ENCODE measurements around the gene GAD1. TPM values are rescaled to one million over a fixed set of nuclear protein-coding genes. Genes with fewer than 3 reads are reported as not detected.

Gene GAD1
- total and polyA plus RNA-seq, 4 donors = 0.08 to 1.4 (median 0.51) TPM

GRCh38 chr2:170840717-170841210 is 24.1 kb downstream of the GAD1 start:
- H3K9ac ChIP-seq (ENCODE audit: insufficient read depth in 1 of 2, low read length in 2 of 2) = no peak overlapping the region
- peaks cover 0 to 1% (median 0%) of the 10 kb centered on the region in 4 donors for H3K36me3 ChIP-seq (ENCODE audit: control insufficient read depth in 4 of 4, insufficient read depth in 4 of 4, low read length in 4 of 4)
- no peak for DNase-seq
- no peaks in the 10 kb centered on the region for H3K9me3 ChIP-seq (ENCODE audit: control insufficient read depth in 4 of 4, insufficient read depth in 3 of 4, low read length in 3 of 4)
- H3K4me1 ChIP-seq (ENCODE audit: control insufficient read depth in 5 of 5, insufficient read depth in 5 of 5, low read length in 5 of 5) = no peaks in the 10 kb centered on the region
- H3K4me3 ChIP-seq = no peak overlapping the region
- no peak for TF ChIP-seq CTCF (IDR thresholded peaks at IDR 0.05; ENCODE audit: control extremely low read depth, extremely low read depth)
- no peaks in the 10 kb centered on the region for H3K27me3 ChIP-seq (ENCODE audit: control insufficient read depth in 3 of 3, insufficient read depth in 3 of 3, low read length in 2 of 3)
- ATAC-seq (ENCODE audit: insufficient read depth, low FRiP score) = no peak
- WGBS, 2 donors = 62 to 74% methylated on average over 4 of the region's 4 CpGs
- H3K27ac ChIP-seq (ENCODE audit: low read depth in 1 of 2, low read length in 1 of 2) = no peak overlapping the region

DNA sequence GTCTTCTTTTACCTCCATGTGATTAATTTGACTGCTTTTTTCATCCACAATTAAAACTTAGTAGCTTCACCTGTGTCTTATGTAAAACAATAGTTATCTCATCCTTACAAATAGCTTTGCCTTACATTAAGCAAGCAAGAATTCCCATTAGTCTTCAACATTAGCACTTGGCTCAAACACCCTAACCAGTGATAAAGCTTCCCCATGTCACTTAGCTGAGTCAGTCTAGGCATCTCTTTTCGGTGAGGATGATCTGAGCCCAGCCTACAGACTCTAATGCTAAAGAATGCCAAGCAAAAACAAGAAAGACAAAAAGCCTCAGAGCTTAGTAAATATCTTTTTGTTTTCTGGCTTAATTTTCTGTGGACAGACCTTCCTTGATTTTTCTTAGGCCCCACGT is 26.1 kb downstream of the GAD1 start:
- H3K9ac ChIP-seq (ENCODE audit: insufficient read depth in 1 of 2, low read length in 2 of 2) = no peak overlapping the region

DNA sequence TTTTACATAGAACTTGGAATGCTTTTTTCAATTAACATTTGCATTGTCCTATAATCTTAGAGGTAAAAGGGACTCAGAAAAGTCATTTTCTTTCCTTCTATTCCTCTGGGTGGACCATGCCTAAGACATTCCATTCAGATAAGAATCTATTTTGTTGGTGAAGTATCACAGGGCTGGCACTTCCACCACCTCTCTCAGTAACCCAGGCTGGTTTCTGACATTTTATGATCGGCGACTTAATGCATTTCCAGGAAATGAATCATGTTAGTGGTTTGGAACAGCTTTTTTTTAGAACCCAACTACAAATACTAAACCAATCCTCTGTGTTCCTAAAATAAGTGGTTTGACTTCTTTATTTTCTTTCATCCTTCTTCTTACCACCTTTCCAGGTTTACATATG is 27.0 kb downstream of the GAD1 start:
- no peak overlapping the region for H3K27ac ChIP-seq (ENCODE audit: low read depth in 1 of 2, low read length in 1 of 2)
- H3K9ac ChIP-seq (ENCODE audit: insufficient read depth in 1 of 2, low read length in 2 of 2) = no peak overlapping the region
- no peaks in the 10 kb centered on the region for H3K36me3 ChIP-seq (ENCODE audit: control insufficient read depth in 4 of 4, insufficient read depth in 4 of 4, low read length in 4 of 4)
- WGBS, 2 donors = 24 to 42% methylated on average over 2 of the region's 2 CpGs
- DNase-seq (no peak), ATAC-seq (ENCODE audit: insufficient read depth, low FRiP score) (no peak)
- H3K9me3 ChIP-seq (ENCODE audit: control insufficient read depth in 4 of 4, insufficient read depth in 3 of 4, low read length in 3 of 4) = no peaks in the 10 kb centered on the region
- TF ChIP-seq CTCF (IDR thresholded peaks at IDR 0.05; ENCODE audit: control extremely low read depth, extremely low read depth) = no peak
- H3K4me3 ChIP-seq = no peak overlapping the region
- no peaks in the 10 kb centered on the region for H3K4me1 ChIP-seq (ENCODE audit: control insufficient read depth in 5 of 5, insufficient read depth in 5 of 5, low read length in 5 of 5)
- H3K27me3 ChIP-seq (ENCODE audit: control insufficient read depth in 3 of 3, insufficient read depth in 3 of 3, low read length in 2 of 3) = no peaks in the 10 kb centered on the region

More for the DNA sequence above, 26.1 kb downstream of the GAD1 start:
- Histone ChIP-seq H3K9me3 (ENCODE audit: control insufficient read depth in 4 of 4, insufficient read depth in 3 of 4, low read length in 3 of 4) (no peaks in the 10 kb centered on the region), H3K27ac (ENCODE audit: low read depth in 1 of 2, low read length in 1 of 2) (no peak overlapping the region), H3K4me3 (no peak overlapping the region), H3K4me1 (ENCODE audit: control insufficient read depth in 5 of 5, insufficient read depth in 5 of 5, low read length in 5 of 5) (no peaks in the 10 kb centered on the region), H3K36me3 (ENCODE audit: control insufficient read depth in 4 of 4, insufficient read depth in 4 of 4, low read length in 4 of 4) (no peaks in the 10 kb centered on the region), H3K27me3 (ENCODE audit: control insufficient read depth in 3 of 3, insufficient read depth in 3 of 3, low read length in 2 of 3) (no peaks in the 10 kb centered on the region)
- WGBS, 2 donors = 82 to 92% methylated on average over 2 of the region's 2 CpGs
- no peak for TF ChIP-seq CTCF (IDR thresholded peaks at IDR 0.05; ENCODE audit: control extremely low read depth, extremely low read depth)
- DNase-seq (no peak), ATAC-seq (ENCODE audit: insufficient read depth, low FRiP score) (no peak)

- TF ChIP-seq CTCF (IDR thresholded peaks at IDR 0.05; ENCODE audit: control extremely low read depth, extremely low read depth) = no peak
- Histone ChIP-seq H3K4me1 (ENCODE audit: control insufficient read depth in 5 of 5, insufficient read depth in 5 of 5, low read length in 5 of 5) (no peaks in the 10 kb centered on the region), H3K9ac (ENCODE audit: insufficient read depth in 1 of 2, low read length in 2 of 2) (no peak overlapping the region), H3K27me3 (ENCODE audit: control insufficient read depth in 3 of 3, insufficient read depth in 3 of 3, low read length in 2 of 3) (no peaks in the 10 kb centered on the region), H3K27ac (ENCODE audit: low read depth in 1 of 2, low read length in 1 of 2) (no peak overlapping the region), H3K4me3 (no peak overlapping the region), H3K36me3 (ENCODE audit: control insufficient read depth in 4 of 4, insufficient read depth in 4 of 4, low read length in 4 of 4) (no peaks in the 10 kb centered on the region), H3K9me3 (ENCODE audit: control insufficient read depth in 4 of 4, insufficient read depth in 3 of 4, low read length in 3 of 4) (no peaks in the 10 kb centered on the region)
- 85 to 92% methylated on average over 10 of the region's 10 CpGs for WGBS, 2 donors
- no peak for ATAC-seq (ENCODE audit: insufficient read depth, low FRiP score)
- DNase-seq = no peak
Measured at GRCh38 chr2:170845343-170845742, 28.7 kb downstream of the GAD1 start.
